Suppressor macrophage treated with lipopolysaccharide for 1 hour (primary cell): ENCODE results near the gene RAB31.
A peak's percentile ranks its signal among the peaks of the same experiment; 100 is the strongest.
"Not testable (repeated sequence)": the region's sequence is repeated elsewhere in the genome, so short reads cannot be mapped to it uniquely, and the experiment has no call there.

Experiments used
- DNase-seq, 3 donors: peaks; one replicate each; pipeline ENCODE4 v3.0.0-alpha.2; 2020 to 2022

RAB31 gene

GRCh38 chr18:9898792-9899549 lies 190.9 kb downstream of the RAB31 start:
- peak; percentile 42 to 54 (median 49) for DNase-seq

- DNase-seq: not testable (repeated sequence)
Observed at GRCh38 chr18:9899550-9899930, 191.4 kb downstream of the RAB31 start.

- DNase-seq: no peak
Observed at GRCh38 chr18:9900699-9901098, 192.6 kb downstream of the RAB31 start.

GRCh38 chr18:9901377-9901776 lies 193.3 kb downstream of the RAB31 start:
- DNase-seq: no peak

GRCh38 chr18:9902264-9902663 lies 194.2 kb downstream of the RAB31 start:
- not testable (repeated sequence) for DNase-seq

- DNase-seq: no peak
Observed at GRCh38 chr18:9902832-9903231, 194.7 kb downstream of the RAB31 start.

GRCh38 chr18:9905401-9905922 lies 197.4 kb downstream of the RAB31 start:
- peak in 1 of 3 donors; percentile 39 for DNase-seq

- no peak for DNase-seq
Observed at GRCh38 chr18:9906481-9906880, 198.4 kb downstream of the RAB31 start.

GRCh38 chr18:9907867-9908266 lies 199.8 kb downstream of the RAB31 start:
- DNase-seq: no peak

GRCh38 chr18:9910071-9910470 lies 202.0 kb downstream of the RAB31 start:
- no peak for DNase-seq

GRCh38 chr18:9910661-9911060 lies 202.6 kb downstream of the RAB31 start:
- peak; percentile 69 to 92 (median 86) for DNase-seq

GRCh38 chr18:9911226-9911625 lies 203.1 kb downstream of the RAB31 start:
- DNase-seq: peak; percentile 42 to 81 (median 53)
